Smooth muscle cell (in vitro differentiated cells): Measurements from ENCODE around the gene METAP1D. TPM values are rescaled to one million over a fixed set of nuclear protein-coding genes. Genes with fewer than 3 reads are reported as not detected.

Experiments used
- DNase-seq: peaks from one replicate; lab custom pipeline; 2025; ENCODE audit not compliant: unreplicated experiment; lab: John Stamatoyannopoulos, UW
- H2AFZ ChIP-seq: fragments of 200-600 bp; sonication (generic); 2 replicates; pipeline ENCODE4 v1.6.0; 2016; ENCODE audit warnings: antibody characterized with exemption, low read depth, mild to moderate bottlenecking
- H3F3A ChIP-seq: fragments of 200-600 bp; sonication (generic); 2 replicates; pipeline ENCODE4 v1.6.0; 2017; ENCODE audit warnings: antibody characterized with exemption, low read depth
- H3K27ac ChIP-seq: fragments of 200-600 bp; sonication (generic); 2 replicates; pipeline ENCODE4 v1.5.1; 2016; ENCODE audit warnings: low read depth, mild to moderate bottlenecking
- H3K27me3 ChIP-seq: fragments of 200-600 bp; sonication (generic); 2 replicates; pipeline ENCODE4 v1.6.1; 2016; ENCODE audit warnings: low read depth, mild to moderate bottlenecking
- H3K36me3 ChIP-seq: fragments of 200-600 bp; sonication (generic); 2 replicates; pipeline ENCODE4 v1.5.1; 2016; ENCODE audit warnings: low read depth
- H3K4me1 ChIP-seq: fragments of 200-600 bp; sonication (generic); 2 replicates; pipeline ENCODE4 v1.5.1; 2016; ENCODE audit warnings: low read depth
- H3K4me2 ChIP-seq: fragments of 200-600 bp; sonication (generic); 2 replicates; pipeline ENCODE4 v1.6.0; 2016; ENCODE audit warnings: mild to moderate bottlenecking
- H3K4me3 ChIP-seq: fragments of 200-600 bp; sonication (generic); 2 replicates; pipeline ENCODE4 v1.5.1; 2016; ENCODE audit warnings: mild to moderate bottlenecking
- H3K79me2 ChIP-seq: fragments of 200-600 bp; sonication (generic); 2 replicates; pipeline ENCODE4 v1.6.0; 2016; ENCODE audit warnings: low read depth, mild to moderate bottlenecking
- H3K9ac ChIP-seq: fragments of 200-600 bp; sonication (generic); 2 replicates; pipeline ENCODE4 v1.6.0; 2016; ENCODE audit warnings: low read depth
- H3K9me3 ChIP-seq: fragments of 200-600 bp; sonication (generic); replicated peaks from 2 replicates; pipeline ENCODE4 v1.5.1; 2016; ENCODE audit warnings: low read depth
- H4K20me1 ChIP-seq: fragments of 200-600 bp; sonication (generic); 2 replicates; pipeline ENCODE4 v1.6.0; 2016; ENCODE audit warnings: low read depth
- WGBS: methylation state at CpG from one replicate; pipeline ENCODE4 v1.1.7; 2016; ENCODE audit warnings: low lambda C conversion rate; 5-methylcytosine and 5-hydroxymethylcytosine counted together
- polyA plus RNA-seq: library from polyadenylated mRNA; unstranded; fragments of >200 nt; fragmentation: Nextera tagmentation; extraction: Ambion mirVana; gene quantifications from 2 replicates; pipeline ENCODE4 v1.2.1, GENCODE V29; 2016
- total RNA-seq: library from RNA; depleted of rRNA; stranded (reverse); fragments of >200 nt; gene quantifications from 2 replicates; pipeline ENCODE4 v1.2.3, GENCODE V29; 2014
- TF ChIP-seq, protein P1 (sequence below): fragments of 200-600 bp; sonication (generic); IDR thresholded peaks from 2 replicates; pipeline ENCODE4 v1.5.1; 2017; ENCODE audit warnings: borderline replicate concordance, mild to moderate bottlenecking, antibody characterized with exemption; ENCODE audit not compliant: insufficient read depth, poor library complexity, severe bottlenecking

Gene METAP1D
- total and polyA plus RNA-seq, 2 experiments from 2014 or later, result 5.9 to 7.5 TPM

DNA sequence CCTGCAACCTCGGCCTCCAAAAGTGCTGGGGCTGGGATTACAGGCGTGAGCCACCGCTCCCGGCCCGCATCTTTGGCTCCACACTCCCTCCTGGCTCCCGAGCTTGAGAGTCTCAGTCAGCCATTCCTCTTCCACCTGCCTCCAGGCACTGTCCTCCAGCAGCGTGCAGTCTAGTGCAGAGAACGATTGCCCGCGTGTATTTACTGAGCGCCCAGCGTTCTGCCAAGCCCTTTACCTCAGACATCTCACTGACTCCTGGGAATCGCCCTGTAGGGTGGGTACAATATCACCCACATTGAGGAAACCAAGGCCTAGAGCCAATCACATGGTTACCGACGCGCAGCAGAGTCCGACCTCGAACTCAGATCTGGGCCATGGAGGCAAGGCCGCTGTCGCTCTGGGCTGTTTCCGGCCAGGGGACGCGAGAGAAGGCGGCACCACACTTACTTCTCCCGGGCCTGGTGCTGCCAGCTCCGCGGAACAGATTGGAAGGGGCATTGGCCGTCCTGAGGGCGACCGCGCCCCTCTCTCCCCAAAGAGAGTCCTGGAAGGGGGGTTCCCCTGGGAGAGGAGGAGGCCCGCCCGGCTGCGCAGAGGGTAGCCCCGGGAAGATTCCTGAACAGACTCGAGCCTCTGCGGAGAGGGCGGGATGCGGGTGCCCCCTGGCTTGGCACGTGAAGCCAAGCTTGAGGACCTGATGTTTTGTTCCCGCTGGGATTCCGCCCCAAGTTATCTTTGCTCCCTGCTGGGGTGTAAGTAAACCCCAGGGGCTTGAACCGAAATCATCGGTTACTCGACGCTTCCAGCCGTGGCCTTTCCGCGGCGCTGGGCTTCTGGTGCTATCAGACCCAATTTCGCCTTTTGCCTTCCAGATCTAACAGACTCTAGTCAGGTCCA is 108.2 kb downstream of the METAP1D start:
- Histone ChIP-seq H3K36me3 (no peaks in the 10 kb centered on the region), H3K4me2 (no peak overlapping the region), H3F3A (no peaks in the 10 kb centered on the region), H3K27me3 (peaks cover 71% of the 10 kb centered on the region), H2AFZ (no peak overlapping the region), H3K4me1 (peaks cover 14% of the 10 kb centered on the region), H3K79me2 (no peaks in the 10 kb centered on the region), H3K27ac (no peak overlapping the region), H3K9ac (no peak overlapping the region), H4K20me1 (no peaks in the 10 kb centered on the region), H3K4me3 (no peak overlapping the region), H3K9me3 (no peaks in the 10 kb centered on the region)
- TF ChIP-seq, protein P1, sequence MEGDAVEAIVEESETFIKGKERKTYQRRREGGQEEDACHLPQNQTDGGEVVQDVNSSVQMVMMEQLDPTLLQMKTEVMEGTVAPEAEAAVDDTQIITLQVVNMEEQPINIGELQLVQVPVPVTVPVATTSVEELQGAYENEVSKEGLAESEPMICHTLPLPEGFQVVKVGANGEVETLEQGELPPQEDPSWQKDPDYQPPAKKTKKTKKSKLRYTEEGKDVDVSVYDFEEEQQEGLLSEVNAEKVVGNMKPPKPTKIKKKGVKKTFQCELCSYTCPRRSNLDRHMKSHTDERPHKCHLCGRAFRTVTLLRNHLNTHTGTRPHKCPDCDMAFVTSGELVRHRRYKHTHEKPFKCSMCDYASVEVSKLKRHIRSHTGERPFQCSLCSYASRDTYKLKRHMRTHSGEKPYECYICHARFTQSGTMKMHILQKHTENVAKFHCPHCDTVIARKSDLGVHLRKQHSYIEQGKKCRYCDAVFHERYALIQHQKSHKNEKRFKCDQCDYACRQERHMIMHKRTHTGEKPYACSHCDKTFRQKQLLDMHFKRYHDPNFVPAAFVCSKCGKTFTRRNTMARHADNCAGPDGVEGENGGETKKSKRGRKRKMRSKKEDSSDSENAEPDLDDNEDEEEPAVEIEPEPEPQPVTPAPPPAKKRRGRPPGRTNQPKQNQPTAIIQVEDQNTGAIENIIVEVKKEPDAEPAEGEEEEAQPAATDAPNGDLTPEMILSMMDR, result no peak
- WGBS, result 55% methylated on average over 51 of the region's 51 CpGs
- no peak for DNase-seq

GRCh38 chr2:172108587-172108930 is 108.8 kb downstream of the METAP1D start:
- DNase-seq, result no peak
- H3K79me2 ChIP-seq, result no peaks in the 10 kb centered on the region
- WGBS, result 65% methylated on average over 8 of the region's 8 CpGs
- TF ChIP-seq, protein P1, result no peak
- no peak overlapping the region for H3K4me3 ChIP-seq
- no peak overlapping the region for H2AFZ ChIP-seq
- peaks cover 10% of the 10 kb centered on the region for H3K4me1 ChIP-seq
- H3K9me3 ChIP-seq, result no peaks in the 10 kb centered on the region
- H3K27me3 ChIP-seq, result peaks cover 64% of the 10 kb centered on the region
- H4K20me1 ChIP-seq, result no peaks in the 10 kb centered on the region
- H3K27ac ChIP-seq, result no peak overlapping the region
- no peak overlapping the region for H3K9ac ChIP-seq
- H3F3A ChIP-seq, result no peaks in the 10 kb centered on the region
- no peaks in the 10 kb centered on the region for H3K36me3 ChIP-seq
- H3K4me2 ChIP-seq, result no peak overlapping the region

DNA sequence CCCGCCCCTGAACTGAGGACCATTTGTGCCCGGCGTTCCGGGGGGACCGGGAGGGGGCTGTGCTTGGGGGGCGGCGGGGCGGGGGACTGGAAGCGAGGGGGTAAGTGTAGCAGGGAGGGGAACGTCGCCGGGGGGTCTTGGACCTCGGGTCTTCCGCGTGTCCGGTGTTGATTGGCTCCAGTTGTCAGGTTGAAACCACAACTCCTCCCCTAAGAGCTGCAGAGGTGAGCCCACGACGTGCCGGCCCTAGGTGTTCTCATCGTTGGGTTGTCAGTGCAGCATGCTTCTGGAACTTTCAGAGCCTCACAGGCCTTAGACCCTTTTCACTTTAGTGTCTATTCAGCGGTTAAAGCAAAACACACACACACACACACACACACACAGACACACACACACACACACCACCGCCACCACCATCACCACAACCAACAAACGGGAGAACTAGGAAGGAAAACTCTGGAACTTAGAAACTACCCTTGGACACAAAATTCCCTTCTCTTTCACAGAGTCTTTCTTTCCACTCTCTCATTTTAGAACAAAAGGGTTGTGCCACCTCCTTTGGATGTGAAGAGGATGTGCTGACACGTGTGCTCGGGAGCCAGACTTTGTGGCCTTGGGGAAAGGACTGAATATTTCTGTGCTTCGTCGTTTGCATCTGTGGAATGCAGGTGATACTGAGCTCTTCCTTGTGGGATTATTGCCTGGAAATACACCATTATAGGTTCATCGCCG is 109.7 kb downstream of the METAP1D start:
- Histone ChIP-seq H3K27ac (no peak overlapping the region), H3K27me3 (peaks cover 57% of the 10 kb centered on the region), H2AFZ (no peak overlapping the region)

More for the DNA sequence above, 109.7 kb downstream of the METAP1D start:
- Histone ChIP-seq H3K9me3 (no peaks in the 10 kb centered on the region), H3K36me3 (no peaks in the 10 kb centered on the region), H3F3A (no peaks in the 10 kb centered on the region), H3K4me3 (no peak overlapping the region), H3K79me2 (no peaks in the 10 kb centered on the region), H3K4me2 (no peak overlapping the region), H4K20me1 (no peaks in the 10 kb centered on the region), H3K9ac (no peak overlapping the region), H3K4me1 (peaks cover 10% of the 10 kb centered on the region)
- TF ChIP-seq, protein P1, result no peak
- WGBS, result 39% methylated on average over 29 of the region's 29 CpGs
- no peak for DNase-seq
